DOHH2 (cell line): ENCODE measurements around the gene FAT4.

Experiments used
- H3F3A ChIP-seq: fragments of 200-600 bp; sonication (generic), shearing (Covaris generic); 2 replicates; pipeline ENCODE4 v1.6.0; 2016; ENCODE audit warnings: antibody characterized with exemption, mild to moderate bottlenecking; ENCODE audit not compliant: control insufficient read depth, insufficient read depth
- H3K27ac ChIP-seq: fragments of 200-600 bp; sonication (generic); 2 replicates; pipeline ENCODE4 v1.5.1; 2014; ENCODE audit warnings: low read depth, mild to moderate bottlenecking, low read length, moderate library complexity
- H3K27me3 ChIP-seq: fragments of 200-600 bp; sonication (generic); 2 replicates; pipeline ENCODE4 v1.6.1; 2014; ENCODE audit warnings: mild to moderate bottlenecking, low read length, mixed read lengths; ENCODE audit not compliant: control insufficient read depth
- H3K36me3 ChIP-seq: fragments of 200-600 bp; sonication (generic); 2 replicates; pipeline ENCODE4 v1.6.1; 2014; ENCODE audit warnings: mild to moderate bottlenecking, low read length, moderate library complexity, mixed read lengths; ENCODE audit not compliant: control insufficient read depth
- H3K4me1 ChIP-seq: fragments of 200-600 bp; sonication (generic); 2 replicates; pipeline ENCODE4 v1.6.1; 2014; ENCODE audit warnings: mild to moderate bottlenecking, low read length, mixed read lengths; ENCODE audit not compliant: control insufficient read depth
- H3K4me2 ChIP-seq: fragments of 200-600 bp; sonication (generic); 2 replicates; pipeline ENCODE4 v1.6.0; 2014; ENCODE audit warnings: mild to moderate bottlenecking, low read length, moderate library complexity
- H3K4me3 ChIP-seq: fragments of 200-600 bp; sonication (generic); 2 replicates; pipeline ENCODE4 v1.5.1; 2014; ENCODE audit warnings: mild to moderate bottlenecking, low read length, mixed read lengths
- H3K79me2 ChIP-seq: fragments of 200-600 bp; sonication (generic); 2 replicates; pipeline ENCODE4 v1.6.1; 2014; ENCODE audit warnings: mild to moderate bottlenecking, low read length, mixed read lengths; ENCODE audit not compliant: control insufficient read depth
- H3K9me2 ChIP-seq: fragments of 200-600 bp; sonication (generic); replicated peaks from 2 replicates; pipeline ENCODE4 v1.6.1; 2014; ENCODE audit warnings: mild to moderate bottlenecking, low read length, mixed read lengths; ENCODE audit not compliant: control insufficient read depth
- H3K9me3 ChIP-seq: fragments of 200-600 bp; sonication (generic); 2 replicates; pipeline ENCODE4 v1.6.1; 2014; ENCODE audit warnings: antibody characterized with exemption, low read length, mixed read lengths; ENCODE audit not compliant: control insufficient read depth, insufficient read depth
- H4K20me1 ChIP-seq: fragments of 200-600 bp; sonication (generic); 2 replicates; pipeline ENCODE4 v1.6.0; 2014; ENCODE audit warnings: low read depth, mild to moderate bottlenecking, antibody characterized with exemption, low read length, moderate library complexity; ENCODE audit not compliant: control insufficient read depth, insufficient read depth
- EZH2phosphoT487 ChIP-seq: fragments of 200-600 bp; sonication (generic); IDR thresholded peaks from 2 replicates; pipeline ENCODE4 v1.6.1; 2017; ENCODE audit warnings: borderline replicate concordance, mild to moderate bottlenecking, antibody characterized with exemption, low read length, moderate library complexity, mixed read lengths
- TF ChIP-seq, protein P1 (sequence below): fragments of 200-600 bp; sonication (generic); IDR thresholded peaks from one replicate; pipeline ENCODE4 v1.5.1; 2014; ENCODE audit warnings: antibody characterized with exemption, mild to moderate bottlenecking, low read depth, low read length; ENCODE audit not compliant: poor library complexity, severe bottlenecking

FAT4 gene

DNA sequence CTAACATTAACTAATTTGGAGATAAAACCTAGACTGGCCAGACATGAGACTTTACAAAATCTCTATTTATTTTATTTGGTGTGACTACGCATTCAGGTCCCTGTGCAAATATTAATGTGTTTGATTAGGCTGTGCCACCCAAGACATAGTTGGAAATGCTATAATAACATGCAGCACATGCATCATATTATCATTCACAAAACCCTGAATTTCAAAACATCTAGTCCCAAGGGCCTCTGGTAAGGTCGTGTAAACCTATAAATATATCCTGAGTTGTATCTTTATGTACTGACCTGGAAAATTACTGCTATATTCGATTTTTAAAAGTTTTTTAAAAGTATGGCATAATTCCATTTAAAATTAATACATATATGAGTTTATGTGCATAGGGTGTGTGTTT, 47.1 kb upstream of the FAT4 start:
- H3K4me1 ChIP-seq = no peaks in the 10 kb centered on the region
- no peaks in the 10 kb centered on the region for H3K79me2 ChIP-seq
- no peaks in the 10 kb centered on the region for H3K36me3 ChIP-seq
- no peaks in the 10 kb centered on the region for H3F3A ChIP-seq
- H4K20me1 ChIP-seq = no peaks in the 10 kb centered on the region
- H3K4me2 ChIP-seq = no peak overlapping the region
- H3K4me3 ChIP-seq = no peak overlapping the region
- no peaks in the 10 kb centered on the region for H3K27me3 ChIP-seq
- no peaks in the 10 kb centered on the region for H3K9me2 ChIP-seq
- H3K27ac ChIP-seq = no peak overlapping the region
- no peaks in the 10 kb centered on the region for H3K9me3 ChIP-seq
- TF ChIP-seq, protein P1, sequence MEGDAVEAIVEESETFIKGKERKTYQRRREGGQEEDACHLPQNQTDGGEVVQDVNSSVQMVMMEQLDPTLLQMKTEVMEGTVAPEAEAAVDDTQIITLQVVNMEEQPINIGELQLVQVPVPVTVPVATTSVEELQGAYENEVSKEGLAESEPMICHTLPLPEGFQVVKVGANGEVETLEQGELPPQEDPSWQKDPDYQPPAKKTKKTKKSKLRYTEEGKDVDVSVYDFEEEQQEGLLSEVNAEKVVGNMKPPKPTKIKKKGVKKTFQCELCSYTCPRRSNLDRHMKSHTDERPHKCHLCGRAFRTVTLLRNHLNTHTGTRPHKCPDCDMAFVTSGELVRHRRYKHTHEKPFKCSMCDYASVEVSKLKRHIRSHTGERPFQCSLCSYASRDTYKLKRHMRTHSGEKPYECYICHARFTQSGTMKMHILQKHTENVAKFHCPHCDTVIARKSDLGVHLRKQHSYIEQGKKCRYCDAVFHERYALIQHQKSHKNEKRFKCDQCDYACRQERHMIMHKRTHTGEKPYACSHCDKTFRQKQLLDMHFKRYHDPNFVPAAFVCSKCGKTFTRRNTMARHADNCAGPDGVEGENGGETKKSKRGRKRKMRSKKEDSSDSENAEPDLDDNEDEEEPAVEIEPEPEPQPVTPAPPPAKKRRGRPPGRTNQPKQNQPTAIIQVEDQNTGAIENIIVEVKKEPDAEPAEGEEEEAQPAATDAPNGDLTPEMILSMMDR = no peak
- no peak for TF ChIP-seq EZH2phosphoT487

DNA sequence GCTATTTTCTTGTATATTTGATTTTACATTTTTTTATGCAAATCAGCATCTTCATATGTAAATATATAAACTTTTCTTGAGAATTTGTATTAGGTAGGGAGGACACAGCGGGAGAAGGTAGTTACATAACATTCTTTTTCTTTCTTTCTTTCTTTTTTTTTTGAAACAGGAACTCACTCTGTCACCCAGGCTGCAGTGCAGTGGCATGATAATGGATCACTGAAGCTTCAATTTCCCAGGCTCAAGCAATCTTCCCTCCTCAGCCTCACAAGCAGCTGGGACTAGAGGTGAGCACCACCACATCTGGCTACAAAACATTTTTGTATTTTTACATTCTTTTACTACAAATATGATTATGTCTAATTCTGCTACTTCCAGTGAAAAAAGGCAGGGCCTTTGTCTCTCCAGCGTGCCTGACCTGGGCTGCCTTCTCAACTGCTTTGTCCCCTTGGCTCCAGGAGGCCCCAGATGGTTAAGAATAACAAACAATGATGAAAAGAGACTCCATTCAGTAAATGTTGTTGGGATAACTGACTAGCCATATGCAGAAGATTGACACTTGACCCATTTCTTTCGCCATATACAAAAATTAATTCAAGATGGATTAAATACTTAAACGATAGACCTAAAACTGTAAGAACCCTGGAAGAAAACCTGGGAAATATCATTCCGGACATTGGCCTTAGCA, 46.5 kb upstream of the FAT4 start:
- no peak overlapping the region for H3K4me3 ChIP-seq
- no peaks in the 10 kb centered on the region for H3F3A ChIP-seq
- H3K79me2 ChIP-seq = no peaks in the 10 kb centered on the region
- no peaks in the 10 kb centered on the region for H4K20me1 ChIP-seq
- H3K4me2 ChIP-seq = no peak overlapping the region
- H3K36me3 ChIP-seq = no peaks in the 10 kb centered on the region
- no peaks in the 10 kb centered on the region for H3K27me3 ChIP-seq
- H3K27ac ChIP-seq = no peak overlapping the region
- H3K9me3 ChIP-seq = no peaks in the 10 kb centered on the region
- H3K4me1 ChIP-seq = no peaks in the 10 kb centered on the region
- TF ChIP-seq, protein P1 = no peak
- no peak for TF ChIP-seq EZH2phosphoT487
- no peaks in the 10 kb centered on the region for H3K9me2 ChIP-seq

DNA sequence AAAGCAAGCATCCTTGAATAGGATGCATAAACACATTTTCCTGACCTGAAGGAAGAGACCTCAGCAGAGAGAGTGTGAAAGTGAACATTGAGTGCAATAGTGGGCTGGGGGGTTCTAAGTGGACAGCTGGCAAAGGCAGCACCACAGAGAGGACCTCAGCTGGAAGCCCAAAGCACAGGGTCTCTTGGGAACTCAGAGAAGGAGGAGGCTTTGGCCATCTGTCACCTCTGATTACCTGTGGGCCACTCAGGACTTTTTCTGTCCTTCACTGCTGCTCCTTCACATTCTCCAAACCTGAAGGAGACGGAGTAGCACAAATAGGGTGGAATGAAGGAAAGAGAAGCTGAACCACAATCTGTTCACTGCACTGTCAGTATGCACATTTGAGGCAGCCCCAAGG, 37.9 kb upstream of the FAT4 start:
- Histone ChIP-seq H3K4me2 (no peak overlapping the region), H3K27ac (no peak overlapping the region), H3K79me2 (no peaks in the 10 kb centered on the region), H4K20me1 (no peaks in the 10 kb centered on the region), H3K36me3 (no peaks in the 10 kb centered on the region), H3F3A (no peaks in the 10 kb centered on the region), H3K9me2 (no peaks in the 10 kb centered on the region), H3K9me3 (no peaks in the 10 kb centered on the region), H3K4me1 (no peaks in the 10 kb centered on the region), H3K27me3 (no peaks in the 10 kb centered on the region), H3K4me3 (no peak overlapping the region)
- TF ChIP-seq, protein P1 = no peak
- TF ChIP-seq EZH2phosphoT487 = no peak

DNA sequence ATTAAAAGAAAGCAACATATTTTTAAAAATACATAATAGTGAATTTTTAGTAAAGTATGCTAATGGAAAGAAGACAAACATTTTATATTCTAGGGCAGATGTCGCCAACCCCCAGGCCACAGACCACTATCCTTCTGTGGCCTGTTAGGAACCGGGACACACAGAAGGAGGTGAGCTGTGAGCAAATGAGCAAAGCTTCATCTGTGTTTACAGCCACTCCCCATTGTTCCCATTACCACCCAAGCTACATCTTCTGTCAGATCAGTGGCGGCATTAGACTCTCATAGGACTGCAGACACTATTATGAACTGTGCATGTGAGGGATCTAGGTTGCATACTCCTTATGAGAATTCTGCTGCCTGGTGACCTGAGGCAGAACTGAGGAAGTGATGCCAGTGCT, 37.0 kb upstream of the FAT4 start:
- Histone ChIP-seq H3F3A (no peaks in the 10 kb centered on the region), H3K27ac (no peak overlapping the region), H3K79me2 (no peaks in the 10 kb centered on the region), H3K36me3 (no peaks in the 10 kb centered on the region), H4K20me1 (no peaks in the 10 kb centered on the region), H3K4me2 (no peak overlapping the region), H3K27me3 (no peaks in the 10 kb centered on the region), H3K4me3 (no peak overlapping the region), H3K4me1 (no peaks in the 10 kb centered on the region), H3K9me3 (no peaks in the 10 kb centered on the region), H3K9me2 (no peaks in the 10 kb centered on the region)
- no peak for TF ChIP-seq EZH2phosphoT487
- TF ChIP-seq, protein P1 = no peak
